HG02885 (cell line): ENCODE results near the gene SCTR.
A peak's percentile ranks its signal among the peaks of the same experiment; 100 is the strongest.

ENCODE experiments used
- ATAC-seq: cut with Tn5 transposase; IDR thresholded peaks from one replicate; pipeline ENCODE4 v1.9.1; 2021; ENCODE audit warnings: mild to moderate bottlenecking; ENCODE audit not compliant: unreplicated experiment, poor library complexity

The SCTR gene

DNA sequence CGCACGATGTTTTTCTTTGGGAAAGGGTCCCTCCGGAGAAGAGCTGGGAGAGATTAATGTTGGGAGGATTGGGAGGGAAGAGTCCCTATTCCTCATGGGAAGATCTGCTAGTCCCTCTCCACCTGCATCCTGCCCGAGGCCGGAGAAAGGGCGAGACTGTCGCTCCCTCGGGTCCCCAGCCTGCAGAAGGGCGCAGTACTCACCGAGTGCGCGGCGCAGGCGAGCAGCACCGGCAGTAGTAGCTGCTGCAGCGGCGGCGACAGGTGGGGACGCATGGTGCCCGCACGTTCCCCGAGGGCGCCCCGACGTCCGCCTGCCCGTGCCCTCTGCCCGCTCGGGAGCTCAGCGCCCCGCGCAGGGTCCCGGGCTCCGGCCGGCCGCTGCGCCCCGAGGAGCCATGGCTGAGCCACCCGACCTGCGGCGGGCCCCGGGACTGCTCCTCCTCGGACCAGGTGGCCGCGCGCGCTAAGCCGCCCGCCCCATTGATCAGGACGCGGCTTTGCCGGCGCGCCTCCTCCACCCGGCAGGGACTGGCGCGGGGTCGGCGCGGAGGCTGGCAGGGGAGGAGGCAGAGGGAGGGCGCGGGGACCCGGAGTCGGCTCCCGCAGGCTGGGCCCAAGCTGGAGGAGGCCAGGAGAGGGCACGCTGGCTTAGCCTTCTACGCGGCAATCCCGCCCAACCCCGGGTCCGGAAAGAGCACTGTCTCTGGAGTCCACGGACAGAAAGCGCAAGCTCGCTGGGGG lies at the start of gene SCTR:
Gene SCTR, minus strand, starts transcription at position 532 of the 743 bp plus-strand sequence. Its CDS starts 257 bp downstream, at position 275.
- no peak for ATAC-seq

DNA sequence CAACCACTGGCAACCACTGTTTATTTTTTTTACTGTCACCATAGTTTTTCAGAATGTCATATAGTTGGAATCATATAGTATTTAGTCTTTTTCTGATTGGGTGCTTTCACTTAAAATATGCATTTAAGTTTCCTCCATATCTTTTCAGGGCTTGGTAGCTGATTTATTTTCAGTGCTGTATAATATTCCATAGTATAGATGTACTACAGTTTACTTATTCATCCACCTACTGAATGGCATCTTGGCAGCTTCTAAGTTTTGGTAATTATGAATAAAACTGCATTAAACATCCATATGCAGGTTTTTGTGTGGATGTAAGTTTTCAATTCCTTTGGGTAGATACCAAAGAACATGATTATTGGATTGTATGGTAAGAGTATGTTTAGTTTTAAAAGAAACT lies 43.0 kb upstream of the SCTR start:
- ATAC-seq = no peak

DNA sequence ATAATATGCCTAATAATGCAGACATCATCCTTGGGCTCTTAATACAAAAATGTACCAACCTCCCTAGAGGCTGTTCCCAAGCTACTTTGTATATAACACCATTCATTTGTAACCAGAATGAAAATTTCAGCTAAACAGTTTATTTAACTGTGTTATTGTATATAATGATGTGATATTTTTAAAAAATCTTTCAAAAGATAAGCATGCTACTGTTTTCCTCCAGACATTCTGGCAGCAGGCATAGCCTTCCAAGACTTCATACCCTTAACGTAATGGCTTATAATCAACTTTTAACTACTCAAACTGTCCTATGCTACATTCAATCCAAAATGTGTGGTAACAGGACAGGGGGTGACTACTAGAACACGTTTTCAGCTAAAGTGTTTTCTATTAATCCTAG lies 41.2 kb upstream of the SCTR start:
- no peak for ATAC-seq

- no peak for ATAC-seq
Measured at GRCh38 chr2:119553687-119554344, 29.5 kb upstream of the SCTR start.

- no peak for ATAC-seq
Measured at GRCh38 chr2:119552902-119553301, 28.6 kb upstream of the SCTR start.

- ATAC-seq = no peak
Measured at GRCh38 chr2:119550856-119551255, 26.6 kb upstream of the SCTR start.

DNA sequence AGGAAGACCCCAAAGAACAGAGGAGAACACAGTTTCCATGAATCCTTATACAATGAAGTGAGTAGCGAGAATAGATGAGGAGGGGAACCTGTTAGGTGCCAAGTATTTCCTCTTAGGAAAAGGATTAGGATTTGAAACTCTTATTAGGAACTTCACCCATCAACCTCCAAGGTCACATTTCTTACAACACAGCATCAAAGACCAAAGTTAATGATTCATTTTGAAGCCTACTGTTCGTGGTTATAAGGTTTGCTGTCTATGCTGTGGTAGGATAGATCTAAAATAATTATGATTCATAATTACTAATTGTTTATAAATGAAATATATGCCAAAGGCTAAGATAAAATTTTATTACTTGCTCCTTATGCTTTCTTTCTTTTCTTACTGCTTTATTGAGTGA lies 26.1 kb upstream of the SCTR start:
- no peak for ATAC-seq

DNA sequence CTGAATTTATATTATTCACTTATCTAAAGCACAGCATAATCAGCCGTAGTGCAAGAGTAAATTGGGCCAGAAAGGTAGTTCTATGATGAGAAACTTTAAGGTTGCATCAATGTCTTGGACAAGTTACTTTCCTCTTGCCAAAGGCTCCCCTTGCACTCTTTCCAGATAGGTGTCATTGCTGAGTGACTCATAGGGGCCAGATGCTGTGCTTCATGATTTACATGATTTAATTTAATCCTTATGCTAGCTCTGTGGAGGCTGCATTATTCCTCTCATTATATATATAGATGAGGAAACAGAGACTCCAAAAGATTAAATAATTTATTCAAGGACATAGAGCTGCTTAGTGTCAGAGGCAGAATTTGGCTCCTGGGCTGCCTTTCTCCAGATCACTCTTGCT lies 25.0 kb upstream of the SCTR start:
- no peak for ATAC-seq

GRCh38 chr2:119548516-119549120 lies 24.3 kb upstream of the SCTR start:
- no peak for ATAC-seq

DNA sequence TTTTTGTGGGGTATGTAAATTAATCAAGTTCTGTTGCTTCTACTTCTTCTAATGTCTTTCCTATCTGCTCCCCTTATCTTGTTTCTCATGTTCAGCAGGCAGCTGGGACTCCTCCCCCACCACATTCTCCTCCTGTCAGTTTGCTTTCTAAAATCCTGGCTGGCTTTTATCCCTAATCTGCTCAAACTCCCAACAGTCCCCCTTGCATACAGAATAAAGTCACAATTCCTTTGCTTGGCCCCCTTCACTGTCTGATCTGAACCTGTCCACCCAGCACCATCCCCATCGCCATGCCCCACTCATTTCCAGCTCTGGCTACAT lies 22.1 kb upstream of the SCTR start:
- ATAC-seq = no peak

GRCh38 chr2:119545754-119546446 lies 21.6 kb upstream of the SCTR start:
- no peak for ATAC-seq

- ATAC-seq = no peak
Measured at GRCh38 chr2:119544939-119545475, 20.7 kb upstream of the SCTR start.

GRCh38 chr2:119544075-119544938 lies 20.0 kb upstream of the SCTR start, which contains the start of gene CFAP221:
Gene CFAP221 (plus strand): TSS chr2:119544449. CDS start chr2:119546132, 1,683 bp downstream.
- peak; percentile 62 for ATAC-seq

GRCh38 chr2:119541476-119541875 lies 17.2 kb upstream of the SCTR start:
- no peak for ATAC-seq

DNA sequence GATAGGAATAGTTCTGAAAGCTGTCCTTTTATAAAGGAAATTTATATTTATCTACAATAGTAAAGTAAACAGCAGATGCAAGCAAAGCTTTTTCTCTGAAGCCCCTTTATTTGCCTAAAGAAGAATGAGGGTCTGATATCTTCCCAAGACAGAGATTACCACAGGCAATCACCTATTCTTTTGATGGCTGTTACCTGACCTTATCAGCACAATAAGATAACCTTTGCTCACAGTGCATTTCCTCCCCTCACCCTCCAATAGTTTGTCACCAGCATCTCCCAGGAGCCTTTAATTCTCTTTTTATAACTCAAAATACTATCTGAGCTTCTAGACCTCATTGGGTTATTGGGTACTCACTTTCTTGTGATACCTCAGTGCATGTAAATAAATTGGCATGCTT lies 13.5 kb upstream of the SCTR start:
- no peak for ATAC-seq

DNA sequence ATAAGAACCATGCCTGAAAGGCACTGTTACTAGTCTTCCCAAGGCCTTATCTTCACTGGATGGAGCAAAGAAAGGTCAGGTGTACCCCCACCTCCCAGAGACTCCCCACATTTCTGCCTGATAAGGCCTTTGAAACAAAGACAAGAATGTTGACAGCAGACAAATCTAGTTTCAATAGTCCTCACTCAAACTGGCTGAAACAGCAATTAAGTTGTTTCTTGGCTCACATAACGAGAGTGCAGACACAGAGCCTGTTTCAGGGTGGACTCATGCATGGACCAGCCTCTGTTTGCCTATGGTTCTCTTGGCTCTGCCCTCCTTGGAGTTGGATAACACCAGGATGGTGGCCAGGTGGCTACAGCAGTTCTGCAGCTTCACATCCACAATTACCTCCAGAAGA lies 12.4 kb upstream of the SCTR start:
- ATAC-seq = no peak

DNA sequence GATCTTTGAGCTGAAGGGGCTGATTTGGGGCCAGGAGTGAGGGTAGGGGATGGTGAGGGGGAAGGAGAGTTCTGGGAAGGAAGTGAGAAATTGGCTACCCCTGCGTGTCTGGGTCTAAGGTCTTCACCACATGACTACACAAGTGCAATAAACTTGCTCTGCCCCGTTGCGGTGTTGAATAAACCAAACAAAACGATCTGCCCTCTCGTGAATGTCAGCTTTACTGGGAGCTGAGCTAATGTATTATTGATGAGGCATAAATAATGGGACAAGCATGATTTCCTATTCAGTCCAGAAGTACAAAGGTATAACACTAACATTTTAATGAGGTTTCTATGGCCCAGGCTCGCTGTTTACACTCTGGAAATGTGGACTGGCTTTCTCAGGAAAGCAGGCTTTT lies 11.9 kb upstream of the SCTR start:
- ATAC-seq = no peak

GRCh38 chr2:119533560-119533959 lies 9.3 kb upstream of the SCTR start:
- no peak for ATAC-seq

DNA sequence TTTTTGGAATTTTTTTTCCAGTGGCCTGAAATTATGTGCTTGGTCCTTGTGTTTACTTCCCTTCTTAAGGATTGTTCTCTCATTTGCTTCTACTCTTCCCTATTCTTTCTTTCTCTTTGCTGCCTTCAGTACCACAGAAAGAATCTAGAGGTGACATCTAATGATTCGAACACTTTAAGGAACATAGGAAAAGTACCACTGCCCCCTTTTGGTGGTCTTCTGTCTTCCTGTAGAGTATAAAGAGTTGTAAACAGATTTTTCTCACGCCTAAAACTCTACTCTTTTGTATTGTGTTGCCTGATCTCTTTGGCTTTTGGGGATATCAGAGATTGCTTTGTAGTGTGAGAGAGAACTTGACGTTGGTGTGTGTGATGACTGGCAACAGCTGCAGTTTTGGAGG lies 7.0 kb upstream of the SCTR start:
- ATAC-seq = no peak

DNA sequence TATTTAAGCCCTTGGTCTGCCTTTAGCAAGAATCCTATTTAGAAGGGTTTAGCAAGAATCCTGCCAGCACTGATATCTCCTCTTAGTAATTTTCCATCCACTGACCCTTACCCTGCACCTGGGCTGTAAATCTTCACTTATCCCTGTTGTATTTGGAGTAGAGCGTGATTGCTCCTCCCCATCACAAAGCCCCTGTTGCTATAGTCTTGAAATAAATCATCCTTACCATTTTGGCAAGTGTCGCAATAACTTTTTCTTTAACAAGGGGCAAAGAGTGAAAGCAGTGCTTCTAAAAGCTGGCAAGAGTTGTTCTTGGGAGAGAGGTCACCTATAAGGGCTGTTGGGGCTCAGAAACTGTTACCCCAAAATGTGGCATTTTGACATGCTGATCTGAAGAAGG lies 3.7 kb upstream of the SCTR start:
- ATAC-seq = no peak
